Parathyroid adenoma (tissue), 2 donors: Measurements from ENCODE around the gene SLC44A2.

Source experiments
- H2AFZ ChIP-seq: fragments of 300-600 bp; sonication (generic); one replicate; pipeline ENCODE4 v1.7.0; 2017; ENCODE audit warnings: antibody characterized with exemption, mild to moderate bottlenecking
- H3K27ac ChIP-seq: fragments of 300-600 bp; sonication (generic); one replicate; pipeline ENCODE4 v1.7.0; 2017
- H3K27me3 ChIP-seq: fragments of 300-600 bp; sonication (generic); one replicate; pipeline ENCODE4 v1.7.0; 2017; ENCODE audit warnings: low read length; ENCODE audit not compliant: control insufficient read depth, insufficient read depth
- H3K36me3 ChIP-seq: fragments of 300-600 bp; sonication (generic); one replicate; pipeline ENCODE4 v1.7.0; 2017; ENCODE audit warnings: low read length; ENCODE audit not compliant: control insufficient read depth, insufficient read depth
- H3K4me1 ChIP-seq: fragments of 300-600 bp; sonication (generic); one replicate; pipeline ENCODE4 v1.7.0; 2017; ENCODE audit warnings: control low read depth
- H3K4me2 ChIP-seq: fragments of 300-600 bp; sonication (generic); one replicate; pipeline ENCODE4 v1.7.0; 2017; ENCODE audit warnings: low read length
- H3K4me3 ChIP-seq: fragments of 300-600 bp; sonication (generic); one replicate; pipeline ENCODE4 v1.7.0; 2017; ENCODE audit warnings: low read depth, low read length
- H3K79me2 ChIP-seq: fragments of 300-600 bp; sonication (generic); one replicate; pipeline ENCODE4 v1.7.0; 2017; ENCODE audit warnings: control low read depth
- H3K9ac ChIP-seq: fragments of 300-600 bp; sonication (generic); one replicate; pipeline ENCODE4 v1.7.0; 2017; ENCODE audit warnings: mild to moderate bottlenecking
- H3K9me3 ChIP-seq: fragments of 300-600 bp; sonication (generic); one replicate; pipeline ENCODE4 v1.7.0; 2017; ENCODE audit warnings: low read length; ENCODE audit not compliant: control insufficient read depth
- TF ChIP-seq, protein P1 (sequence below): fragments of 300-600 bp; sonication (generic); IDR thresholded peaks from one replicate; pipeline ENCODE4 v1.7.0; 2017; ENCODE audit warnings: antibody characterized with exemption, mild to moderate bottlenecking
- donor health status: primary hyperparathyroidism.

SLC44A2 gene

DNA sequence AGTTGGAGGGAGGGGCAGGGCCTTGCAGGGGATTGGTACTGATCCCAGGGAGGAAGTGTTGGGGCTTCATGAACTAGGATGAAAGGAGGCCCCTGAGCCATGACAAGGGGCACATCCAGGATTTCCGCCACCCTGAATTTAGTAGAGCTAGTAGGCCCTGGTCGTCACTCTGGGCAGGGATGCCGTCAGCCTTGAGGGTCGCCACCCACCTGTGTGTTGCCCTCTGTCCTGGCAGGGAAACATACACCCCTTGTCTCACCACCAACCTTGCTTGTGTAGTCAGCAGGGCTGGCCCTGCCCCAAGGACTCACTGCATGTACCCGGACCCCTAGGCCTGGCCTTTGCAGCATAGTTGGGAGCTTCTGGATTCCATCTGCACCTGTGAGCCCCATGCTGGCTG is 66.5 kb downstream of the SLC44A2 start:
- Histone ChIP-seq H3K4me3 (no peak overlapping the region), H3K9ac (no peak overlapping the region), H3K9me3 (no peaks in the 10 kb centered on the region), H3K4me1 (peaks cover 6% of the 10 kb centered on the region), H3K79me2 (no peaks in the 10 kb centered on the region), H3K27me3 (no peaks in the 10 kb centered on the region), H3K4me2 (no peak overlapping the region), H3K36me3 (no peaks in the 10 kb centered on the region), H2AFZ (no peak overlapping the region), H3K27ac (no peak overlapping the region)
- TF ChIP-seq, protein P1, sequence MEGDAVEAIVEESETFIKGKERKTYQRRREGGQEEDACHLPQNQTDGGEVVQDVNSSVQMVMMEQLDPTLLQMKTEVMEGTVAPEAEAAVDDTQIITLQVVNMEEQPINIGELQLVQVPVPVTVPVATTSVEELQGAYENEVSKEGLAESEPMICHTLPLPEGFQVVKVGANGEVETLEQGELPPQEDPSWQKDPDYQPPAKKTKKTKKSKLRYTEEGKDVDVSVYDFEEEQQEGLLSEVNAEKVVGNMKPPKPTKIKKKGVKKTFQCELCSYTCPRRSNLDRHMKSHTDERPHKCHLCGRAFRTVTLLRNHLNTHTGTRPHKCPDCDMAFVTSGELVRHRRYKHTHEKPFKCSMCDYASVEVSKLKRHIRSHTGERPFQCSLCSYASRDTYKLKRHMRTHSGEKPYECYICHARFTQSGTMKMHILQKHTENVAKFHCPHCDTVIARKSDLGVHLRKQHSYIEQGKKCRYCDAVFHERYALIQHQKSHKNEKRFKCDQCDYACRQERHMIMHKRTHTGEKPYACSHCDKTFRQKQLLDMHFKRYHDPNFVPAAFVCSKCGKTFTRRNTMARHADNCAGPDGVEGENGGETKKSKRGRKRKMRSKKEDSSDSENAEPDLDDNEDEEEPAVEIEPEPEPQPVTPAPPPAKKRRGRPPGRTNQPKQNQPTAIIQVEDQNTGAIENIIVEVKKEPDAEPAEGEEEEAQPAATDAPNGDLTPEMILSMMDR: no peak

DNA sequence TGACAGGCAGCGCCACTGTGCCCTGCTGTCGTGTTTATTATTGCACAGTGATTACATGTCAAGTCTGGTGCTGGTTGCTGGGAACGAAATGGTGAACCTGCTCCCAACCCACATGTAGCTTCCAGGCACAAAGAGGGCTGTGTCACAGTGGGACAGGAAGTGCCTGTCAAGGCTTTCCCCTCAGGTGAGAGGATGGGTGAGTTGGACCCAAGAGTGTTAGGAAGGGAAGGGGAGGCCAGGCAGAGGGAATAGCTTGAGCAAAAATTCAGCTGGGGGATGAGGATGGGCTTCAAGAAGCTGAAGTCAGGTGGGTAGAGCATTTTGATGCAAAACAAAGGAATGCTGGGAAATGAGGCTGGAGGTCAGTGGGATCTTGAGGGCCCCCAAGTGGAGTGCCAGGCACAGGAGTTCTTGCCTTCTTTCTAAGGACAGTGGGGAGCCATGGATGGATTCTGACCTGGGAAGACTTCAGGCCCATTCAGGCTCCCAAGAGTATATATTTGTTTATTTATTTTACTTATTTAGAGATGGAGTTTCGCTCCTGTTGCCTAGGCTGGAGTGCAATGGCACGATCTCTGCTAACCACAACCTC is 67.4 kb downstream of the SLC44A2 start:
- Histone ChIP-seq H3K9me3 (no peaks in the 10 kb centered on the region), H3K79me2 (no peaks in the 10 kb centered on the region), H3K27ac (no peak overlapping the region), H3K4me2 (no peak overlapping the region), H3K9ac (no peak overlapping the region), H3K36me3 (no peaks in the 10 kb centered on the region), H3K4me1 (peaks cover 6% of the 10 kb centered on the region), H2AFZ (no peak overlapping the region), H3K27me3 (no peaks in the 10 kb centered on the region), H3K4me3 (no peak overlapping the region)
- TF ChIP-seq, protein P1: no peak
